ENCODE results near the gene XRCC1.

The XRCC1 gene

GRCh38 chr19:43544077-43544476 lies 31.2 kb downstream of the XRCC1 start:
- in situ Hi-C loops (cut with HindIII; ENCODE audit: low pct_ligation_motif_present, low sequenced_read_pairs), result no loop called here
- TF ChIP-seq CTCF (IDR thresholded peaks at IDR 0.05; ENCODE audit: low read depth, low read length, missing control alignments), result no peak
- Histone ChIP-seq H3K27ac (no peak overlapping the region), H3K4me3 (ENCODE audit: low read depth, low read length) (no peak overlapping the region), H3K27me3 (replicated peaks) (no peaks in the 10 kb centered on the region), H3K36me3 (replicated peaks) (peaks cover 10% of the 10 kb centered on the region)
- no peak for DNase-seq

GRCh38 chr19:43541920-43542650 lies 33.2 kb downstream of the XRCC1 start:
- in situ Hi-C loops (cut with HindIII; ENCODE audit: low pct_ligation_motif_present, low sequenced_read_pairs), result no loop called here
- no peak for DNase-seq
- Histone ChIP-seq H3K27ac (no peak overlapping the region), H3K27me3 (replicated peaks) (no peaks in the 10 kb centered on the region), H3K36me3 (replicated peaks) (peaks cover 12% of the 10 kb centered on the region), H3K4me3 (ENCODE audit: low read depth, low read length) (no peak overlapping the region)
- no peak for TF ChIP-seq CTCF (IDR thresholded peaks at IDR 0.05; ENCODE audit: low read depth, low read length, missing control alignments)

GRCh38 chr19:43540381-43540780 lies 34.9 kb downstream of the XRCC1 start:
- in situ Hi-C loops (cut with HindIII; ENCODE audit: low pct_ligation_motif_present, low sequenced_read_pairs), result no loop called here
- Histone ChIP-seq H3K27me3 (replicated peaks) (no peaks in the 10 kb centered on the region), H3K27ac (no peak overlapping the region), H3K36me3 (replicated peaks) (peaks cover 12% of the 10 kb centered on the region), H3K4me3 (ENCODE audit: low read depth, low read length) (no peak overlapping the region)
- no peak for DNase-seq
- no peak for TF ChIP-seq CTCF (IDR thresholded peaks at IDR 0.05; ENCODE audit: low read depth, low read length, missing control alignments)

GRCh38 chr19:43538922-43539321 lies 36.4 kb downstream of the XRCC1 start:
- H3K27ac ChIP-seq, result no peak overlapping the region
- in situ Hi-C loops (cut with HindIII; ENCODE audit: low pct_ligation_motif_present, low sequenced_read_pairs), result no loop called here
- H3K4me3 ChIP-seq (ENCODE audit: low read depth, low read length), result no peak overlapping the region
- H3K36me3 ChIP-seq (replicated peaks), result peaks cover 10% of the 10 kb centered on the region
- no peak for DNase-seq
- TF ChIP-seq CTCF (IDR thresholded peaks at IDR 0.05; ENCODE audit: low read depth, low read length, missing control alignments), result no peak
- H3K27me3 ChIP-seq (replicated peaks), result no peaks in the 10 kb centered on the region

GRCh38 chr19:43534816-43535761 lies 40.2 kb downstream of the XRCC1 start:
- Histone ChIP-seq H3K4me3 (ENCODE audit: low read depth, low read length) (no peak overlapping the region), H3K27ac (no peak overlapping the region), H3K27me3 (replicated peaks) (no peaks in the 10 kb centered on the region), H3K36me3 (replicated peaks) (peaks cover 5% of the 10 kb centered on the region)
- in situ Hi-C loops (cut with HindIII; ENCODE audit: low pct_ligation_motif_present, low sequenced_read_pairs), result no loop called here
- peak; percentile 86 for TF ChIP-seq CTCF (IDR thresholded peaks at IDR 0.05; ENCODE audit: low read depth, low read length, missing control alignments)
- peak; percentile 56 for DNase-seq
